ENCODE measurements around the gene POR.

The POR gene

GRCh38 chr7:75948179-75948578 is 33.2 kb downstream of the POR start:
- in situ Hi-C loops (cut with MboI; ENCODE audit: low sequenced_read_pairs), result no loop called here

- in situ Hi-C loops (cut with MboI; ENCODE audit: low sequenced_read_pairs), result no loop called here
These were observed 35.2 kb downstream of the POR start for GRCh38 chr7:75950111-75950681.

GRCh38 chr7:75951506-75951905 is 36.6 kb downstream of the POR start:
- in situ Hi-C loops (cut with MboI; ENCODE audit: low sequenced_read_pairs), result no loop called here

- in situ Hi-C loops (cut with MboI; ENCODE audit: low sequenced_read_pairs), result no loop called here
These were observed 38.5 kb downstream of the POR start for GRCh38 chr7:75953431-75953830.

- in situ Hi-C loops (cut with MboI; ENCODE audit: low sequenced_read_pairs), result no loop called here
These were observed 39.0 kb downstream of the POR start for GRCh38 chr7:75953931-75954330.

GRCh38 chr7:75955331-75955955 is 40.5 kb downstream of the POR start:
- in situ Hi-C loops (cut with MboI; ENCODE audit: low sequenced_read_pairs), result no loop called here

GRCh38 chr7:75957021-75957736 is 42.2 kb downstream of the POR start:
- in situ Hi-C loops (cut with MboI; ENCODE audit: low sequenced_read_pairs), result no loop called here

- in situ Hi-C loops (cut with MboI; ENCODE audit: low sequenced_read_pairs), result no loop called here
These were observed 44.0 kb downstream of the POR start for GRCh38 chr7:75958802-75959543.

- in situ Hi-C loops (cut with MboI; ENCODE audit: low sequenced_read_pairs), result no loop called here
These were observed 45.4 kb downstream of the POR start for GRCh38 chr7:75960372-75960771.

GRCh38 chr7:75961218-75961617 is 46.3 kb downstream of the POR start:
- in situ Hi-C loops (cut with MboI; ENCODE audit: low sequenced_read_pairs), result no loop called here

GRCh38 chr7:75962607-75963380 is 47.8 kb downstream of the POR start:
- in situ Hi-C loops (cut with MboI; ENCODE audit: low sequenced_read_pairs), result no loop called here

GRCh38 chr7:75963381-75963995 is 48.5 kb downstream of the POR start:
- in situ Hi-C loops (cut with MboI; ENCODE audit: low sequenced_read_pairs), result no loop called here

GRCh38 chr7:75965617-75966016 is 50.7 kb downstream of the POR start:
- in situ Hi-C loops (cut with MboI; ENCODE audit: low sequenced_read_pairs), result no loop called here

- in situ Hi-C loops (cut with MboI; ENCODE audit: low sequenced_read_pairs), result no loop called here
These were observed 51.4 kb downstream of the POR start for GRCh38 chr7:75966190-75966961.

GRCh38 chr7:75967055-75967454 is 52.1 kb downstream of the POR start:
- in situ Hi-C loops (cut with MboI; ENCODE audit: low sequenced_read_pairs), result no loop called here

- in situ Hi-C loops (cut with MboI; ENCODE audit: low sequenced_read_pairs), result no loop called here
These were observed 52.6 kb downstream of the POR start for GRCh38 chr7:75967487-75967997.

GRCh38 chr7:75968012-75968411 is 53.1 kb downstream of the POR start:
- in situ Hi-C loops (cut with MboI; ENCODE audit: low sequenced_read_pairs), result no loop called here

- in situ Hi-C loops (cut with MboI; ENCODE audit: low sequenced_read_pairs), result no loop called here
These were observed 53.6 kb downstream of the POR start for GRCh38 chr7:75968561-75969001.

- in situ Hi-C loops (cut with MboI; ENCODE audit: low sequenced_read_pairs), result no loop called here
These were observed 54.2 kb downstream of the POR start for GRCh38 chr7:75969182-75969581.

Measured in HL-60/S4 (cell line).